GM18858 (cell line): Measurements from ENCODE around the gene KLHL22.
"Not testable (repeated sequence)": the region's sequence is repeated elsewhere in the genome, so short reads cannot be mapped to it uniquely, and the experiment has no call there.

Experiments used
- ATAC-seq: cut with Tn5 transposase; IDR thresholded peaks from one replicate; pipeline ENCODE4 v1.9.1; 2021; ENCODE audit not compliant: unreplicated experiment

The KLHL22 gene

DNA sequence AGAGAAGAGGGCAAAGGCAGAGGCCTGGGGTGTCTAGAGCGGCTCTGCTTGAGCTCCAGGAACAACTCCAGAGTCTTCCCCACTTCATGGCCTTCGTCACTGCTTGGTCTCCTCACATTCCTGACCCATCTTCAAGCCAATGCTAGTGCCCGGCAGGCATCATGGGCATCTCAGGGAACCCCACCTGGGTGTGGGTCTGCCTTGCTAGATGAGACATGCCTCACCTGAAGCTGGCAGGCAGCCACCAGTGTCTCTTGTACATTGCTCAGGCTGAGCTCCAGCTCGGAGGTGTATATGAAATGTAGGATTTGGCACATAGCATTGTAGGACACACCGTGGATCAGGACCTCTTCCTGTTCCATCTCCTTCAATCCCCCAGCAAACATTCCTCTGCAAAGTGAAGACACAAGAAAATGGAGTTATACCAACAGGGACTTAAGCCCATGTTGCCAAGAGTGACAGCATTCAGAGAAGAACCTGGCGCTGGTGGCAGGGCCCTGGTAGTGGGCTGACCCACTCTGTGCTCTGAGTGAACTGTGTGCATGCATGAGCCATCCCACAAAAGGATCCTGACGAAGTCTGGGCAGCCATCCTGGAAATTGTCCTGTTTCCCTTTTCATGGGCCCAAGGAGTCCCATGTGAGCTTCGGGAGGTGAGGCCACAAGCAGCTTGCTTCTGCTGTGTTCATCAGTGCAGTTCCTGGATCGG, 24.3 kb downstream of the KLHL22 start:
- ATAC-seq = no peak

DNA sequence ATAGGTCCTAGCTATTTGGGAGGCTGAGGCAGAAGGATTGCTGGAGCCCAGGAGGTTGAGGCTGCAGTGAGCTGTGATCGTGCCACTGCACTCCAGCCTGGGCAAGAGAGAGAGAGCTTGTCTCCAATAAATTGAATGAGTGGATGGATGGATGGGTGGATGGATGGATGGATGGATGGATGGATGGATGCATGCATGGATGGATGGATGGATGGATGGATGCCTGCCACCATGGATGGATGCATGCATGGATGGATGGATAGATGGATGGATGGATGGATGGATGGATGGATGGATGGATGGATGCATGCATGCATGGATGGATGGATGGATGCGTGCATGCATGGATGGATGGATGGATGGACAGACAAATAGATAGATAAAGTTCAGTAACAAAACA, 25.1 kb downstream of the KLHL22 start:
- not testable (repeated sequence) for ATAC-seq

DNA sequence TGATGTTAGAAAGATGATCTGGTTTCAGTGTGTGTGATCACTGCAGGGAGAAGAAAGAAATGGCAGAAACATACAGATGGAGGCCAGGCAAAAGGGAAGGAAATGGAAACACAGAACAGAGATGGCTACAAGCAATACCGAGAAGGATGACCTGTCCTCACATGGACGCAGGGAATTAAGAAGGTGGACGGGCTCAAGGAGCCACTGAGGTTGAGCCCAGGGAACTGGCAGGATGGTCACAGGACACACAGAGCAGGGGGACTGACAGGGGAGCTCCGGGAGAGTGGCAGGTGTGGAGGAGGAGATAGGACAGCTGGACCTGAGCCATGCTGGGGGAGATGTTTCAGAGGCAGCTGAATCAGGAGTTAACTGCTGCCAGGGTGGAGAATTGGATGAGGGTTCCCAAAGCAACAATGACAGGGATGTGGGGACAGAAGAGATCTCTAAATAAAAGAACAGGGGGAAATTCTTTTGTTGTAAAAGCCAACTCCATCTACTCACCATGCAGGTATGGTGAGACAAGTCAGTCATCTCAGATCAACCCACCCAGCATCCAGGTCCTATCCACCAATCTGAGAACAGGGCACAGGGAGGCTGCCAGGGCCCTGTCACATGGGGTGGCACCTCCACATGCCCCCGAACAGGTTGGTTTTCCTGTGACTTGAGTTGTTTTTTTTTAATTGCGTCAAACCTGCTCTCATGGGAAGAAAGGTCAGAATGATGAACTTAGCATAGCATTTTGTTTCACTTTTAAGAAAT, 26.3 kb downstream of the KLHL22 start:
- ATAC-seq = no peak

DNA sequence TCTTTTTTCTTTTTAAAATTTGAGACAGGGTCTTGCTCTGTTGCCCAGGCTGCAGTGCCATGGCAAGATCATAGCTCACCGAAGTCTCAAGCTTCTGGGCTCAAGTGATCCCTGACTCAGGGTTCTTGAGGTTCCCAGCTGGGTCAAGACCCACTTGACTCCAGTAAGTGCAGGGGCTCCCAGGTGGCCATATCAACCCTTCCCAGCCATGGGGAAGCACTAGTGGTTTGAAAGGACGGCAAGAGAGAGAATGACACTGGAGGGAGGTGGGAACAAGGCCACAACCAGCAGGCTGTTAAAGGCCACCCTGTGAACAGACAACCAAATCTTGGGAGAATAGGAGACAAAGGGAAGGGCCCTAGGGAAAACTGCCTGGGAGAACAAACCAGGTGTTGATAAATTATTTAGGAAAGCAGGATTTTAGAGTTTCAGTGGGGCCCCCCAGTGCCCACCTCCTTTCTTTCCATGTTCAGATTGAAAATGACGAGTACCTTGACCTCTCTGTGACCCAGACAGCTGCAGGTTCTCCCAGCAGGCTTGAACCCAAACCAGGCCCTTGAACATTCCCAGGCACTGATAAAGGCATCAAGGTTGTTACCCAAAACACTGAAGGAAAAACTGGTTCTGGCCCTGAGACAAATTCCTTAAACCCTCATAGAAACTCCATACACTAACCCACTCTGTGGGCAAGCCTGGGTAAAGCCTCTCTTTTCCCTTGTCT, 28.8 kb downstream of the KLHL22 start:
- ATAC-seq = no peak

DNA sequence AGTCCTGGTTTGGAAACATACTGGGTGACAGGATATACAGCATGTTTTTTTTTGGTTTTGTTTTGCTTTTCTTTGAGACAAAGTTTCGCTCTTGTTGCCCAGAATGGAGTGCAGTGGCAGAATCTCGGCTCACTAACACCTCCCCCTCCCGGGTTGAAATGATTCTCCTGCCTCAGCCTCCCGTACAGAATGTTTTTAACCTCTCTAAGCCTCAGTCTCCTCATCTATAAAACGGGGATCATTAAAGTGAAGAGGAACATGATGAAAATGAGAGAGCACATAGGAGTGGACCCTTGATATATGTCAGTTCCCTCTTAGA, 29.9 kb downstream of the KLHL22 start:
- no peak for ATAC-seq

DNA sequence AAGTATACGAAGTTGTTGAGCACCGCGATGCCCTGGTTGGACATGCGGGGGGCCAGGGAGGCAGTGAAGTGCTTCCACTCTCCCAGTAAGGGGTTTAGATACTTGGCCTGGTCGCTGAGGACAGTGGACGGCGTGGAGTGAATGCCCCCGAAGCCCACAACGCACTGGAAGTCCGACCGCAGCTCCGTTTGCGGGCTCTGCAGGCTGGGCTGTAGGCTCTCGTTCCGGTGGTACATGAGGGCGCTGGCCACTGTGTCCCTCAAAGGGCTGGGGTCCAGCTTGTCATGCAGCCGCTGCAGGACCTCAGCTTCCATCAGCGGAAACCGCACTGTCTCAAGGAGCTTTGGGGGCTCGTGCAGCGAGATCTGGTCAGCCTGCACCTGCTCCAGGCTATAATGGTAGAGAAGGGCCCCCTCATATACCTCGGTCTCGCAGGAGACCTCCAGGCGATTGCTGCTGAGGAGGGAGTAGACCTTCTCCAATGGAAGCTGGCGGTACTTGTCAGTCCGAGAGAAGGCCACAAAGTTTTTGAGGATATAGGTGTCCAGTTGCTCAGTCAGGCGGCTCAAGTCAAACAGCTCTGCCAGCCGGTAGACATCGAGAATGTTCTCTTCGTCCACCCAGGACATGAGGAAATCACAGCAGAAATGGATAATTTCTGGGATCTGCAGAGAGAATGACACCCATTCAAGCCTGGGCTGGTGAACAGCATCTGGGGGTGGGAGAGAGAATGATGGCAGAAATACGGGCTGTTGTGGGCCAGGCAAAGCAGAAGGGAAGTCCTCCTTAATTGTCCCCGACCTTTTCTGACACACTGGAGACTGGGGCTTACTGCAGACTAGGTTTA, 30.5 kb downstream of the KLHL22 start:
- no peak for ATAC-seq

DNA sequence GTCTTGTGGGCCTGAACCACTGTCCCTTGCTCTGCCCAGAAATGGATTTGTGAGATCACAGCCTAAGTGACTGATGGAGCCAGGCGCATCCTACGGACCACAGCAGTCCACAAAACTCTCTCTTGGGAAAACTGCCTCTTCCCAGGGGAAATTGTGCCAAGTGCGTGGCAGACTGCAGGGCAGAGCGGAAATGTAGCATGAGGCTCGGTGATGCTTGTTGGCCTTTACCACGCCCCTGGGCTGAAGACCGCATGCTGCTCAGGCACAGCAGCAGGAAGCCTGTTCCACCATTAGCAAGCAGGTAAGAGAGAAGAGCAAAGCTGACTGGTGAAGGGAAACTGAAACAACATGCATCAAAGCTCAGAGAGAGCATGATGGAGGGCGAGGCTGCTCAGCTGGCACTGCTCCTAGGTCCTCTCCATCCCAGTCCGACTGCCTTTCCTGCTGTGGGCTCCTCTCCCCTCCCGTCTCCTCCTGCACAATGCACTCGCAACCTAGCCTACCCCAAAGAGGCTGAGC, 31.4 kb downstream of the KLHL22 start:
- ATAC-seq = no peak

DNA sequence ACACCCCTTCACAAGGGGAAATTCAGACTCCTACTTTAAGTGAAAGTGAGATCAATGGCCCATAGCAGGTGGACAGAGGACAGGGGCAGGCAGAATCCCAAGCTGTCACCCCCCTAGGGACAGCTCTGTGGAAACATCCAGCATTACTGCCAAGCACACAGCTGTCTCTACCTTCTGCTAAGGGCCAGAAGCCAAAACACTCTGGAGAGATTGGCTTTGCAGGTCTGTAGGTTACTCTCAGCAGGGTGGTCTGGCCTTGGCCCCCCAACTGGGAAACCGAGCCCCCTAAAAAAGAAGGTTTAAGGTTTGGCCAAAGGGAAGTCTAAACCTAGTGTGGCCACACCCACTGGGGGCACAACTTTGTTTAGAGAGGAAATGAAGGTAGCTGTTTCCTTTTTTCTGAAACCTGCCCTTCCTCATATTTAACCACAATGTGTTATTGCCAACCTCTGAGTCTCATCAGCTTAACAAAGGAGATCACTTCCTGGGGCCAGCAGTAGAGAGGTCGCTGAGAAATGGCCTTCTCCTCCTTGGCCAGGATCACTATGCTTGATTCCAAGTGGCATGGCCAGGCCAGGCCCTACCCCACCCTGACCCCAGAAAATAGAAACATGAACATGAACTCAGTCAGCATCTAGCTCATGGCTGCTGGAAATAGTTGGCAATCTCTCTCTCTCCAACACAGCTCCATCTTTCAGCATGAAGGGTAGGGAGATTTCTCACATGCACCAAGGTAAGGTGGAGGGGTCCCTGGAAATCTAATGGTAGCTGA, 32.1 kb downstream of the KLHL22 start:
- ATAC-seq = no peak

DNA sequence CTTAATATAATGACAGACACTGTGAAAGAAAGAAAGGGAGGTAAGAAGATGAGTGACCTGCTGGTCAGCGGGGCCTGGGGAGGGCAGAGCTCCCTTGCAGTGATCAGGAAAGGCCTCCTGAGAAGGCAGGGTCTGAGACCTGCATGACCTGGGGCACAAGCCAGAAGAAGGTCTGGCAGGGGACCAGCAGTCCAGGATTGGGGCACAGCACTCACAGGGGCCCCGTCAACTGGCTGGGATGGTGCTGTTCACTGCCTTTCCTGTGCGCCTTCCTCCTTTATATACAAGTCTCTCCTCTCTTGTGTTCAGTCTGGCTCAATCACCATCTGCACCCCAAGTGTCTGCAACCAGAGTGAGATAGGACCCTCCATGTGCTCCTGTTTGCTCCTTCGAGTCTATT, 35.7 kb downstream of the KLHL22 start:
- no peak for ATAC-seq

DNA sequence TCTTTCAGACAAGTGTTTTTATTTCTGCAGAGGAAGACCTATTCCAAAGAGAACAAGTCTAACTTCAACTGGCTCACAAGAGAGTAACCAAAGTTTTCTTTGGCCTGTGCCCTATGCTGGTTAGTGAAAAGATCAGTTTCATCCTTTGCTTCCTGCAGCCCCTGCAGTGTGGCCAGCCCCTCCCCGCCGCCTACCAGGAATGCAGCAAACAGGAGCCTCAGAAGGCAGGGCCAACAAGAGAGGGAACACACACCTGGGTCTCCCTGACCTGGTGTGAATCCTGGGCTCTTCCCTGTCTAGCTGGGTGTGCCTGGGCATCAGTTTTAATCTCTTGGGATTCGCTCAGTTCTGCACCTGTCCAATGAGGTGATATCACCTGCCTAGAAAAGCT, 36.4 kb downstream of the KLHL22 start:
- no peak for ATAC-seq

DNA sequence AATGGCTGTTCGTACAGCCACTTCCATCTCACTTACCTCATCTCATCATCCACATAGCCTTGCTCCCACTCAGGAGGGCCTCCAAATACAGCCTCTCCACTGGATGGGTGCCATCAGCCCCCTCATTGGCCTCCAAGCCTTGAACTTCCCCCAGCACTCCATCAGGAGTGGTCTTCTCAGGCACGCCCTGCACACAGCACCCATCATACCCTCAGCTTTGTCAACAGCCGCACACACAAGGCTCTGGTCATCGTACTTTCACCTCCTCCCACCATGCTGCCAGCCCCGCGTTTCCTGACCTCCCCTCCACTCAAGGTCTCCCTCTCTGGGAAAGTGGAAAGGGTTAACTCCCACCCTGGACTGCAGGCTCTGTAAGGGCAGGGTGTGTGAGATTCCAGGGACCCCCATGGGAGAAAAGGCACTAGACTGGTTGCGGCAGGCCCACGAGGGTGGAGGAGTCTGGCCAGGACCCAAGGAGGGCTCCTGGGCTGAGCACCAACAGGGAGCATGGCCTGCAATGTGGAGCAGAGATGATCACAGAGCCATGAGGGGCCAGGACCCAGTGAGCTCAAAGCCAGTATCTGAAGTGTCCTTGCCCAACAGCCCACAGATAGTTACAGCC, 37.0 kb downstream of the KLHL22 start:
- ATAC-seq = no peak

DNA sequence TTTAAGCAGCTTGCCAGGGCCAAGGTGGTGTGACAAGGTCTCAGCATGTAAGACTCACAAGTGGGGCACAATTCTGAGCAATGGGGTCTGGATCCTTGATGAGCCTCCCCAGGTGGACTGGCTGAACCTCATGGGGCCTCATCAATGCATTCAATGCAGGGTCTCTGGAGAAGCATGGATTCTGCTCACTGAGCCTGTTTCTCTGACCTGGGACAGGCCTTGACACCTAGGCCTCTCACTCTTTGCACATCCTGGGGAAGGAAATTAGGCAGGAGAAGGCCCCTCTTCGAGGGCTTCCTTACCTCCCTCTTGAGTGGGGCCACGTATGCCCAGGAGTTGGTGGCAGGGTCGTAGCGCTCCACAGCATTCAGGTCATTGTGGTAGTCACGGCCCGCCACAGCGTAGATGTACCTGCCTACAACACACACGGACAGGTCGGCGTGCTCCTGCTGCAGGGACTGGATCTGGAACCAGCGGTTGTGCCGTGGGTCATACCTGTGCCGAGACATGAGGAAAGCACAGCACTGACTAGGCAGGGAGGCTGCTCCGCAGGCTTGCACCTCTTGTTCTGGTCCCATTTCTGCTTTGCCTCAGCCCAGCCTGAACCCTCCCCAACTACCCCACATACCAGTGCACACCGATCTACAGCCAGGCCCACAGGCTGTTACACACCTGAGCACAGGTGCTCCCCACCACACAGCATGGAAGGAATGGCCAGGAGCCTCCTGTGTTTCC, 37.9 kb downstream of the KLHL22 start:
- ATAC-seq = no peak

DNA sequence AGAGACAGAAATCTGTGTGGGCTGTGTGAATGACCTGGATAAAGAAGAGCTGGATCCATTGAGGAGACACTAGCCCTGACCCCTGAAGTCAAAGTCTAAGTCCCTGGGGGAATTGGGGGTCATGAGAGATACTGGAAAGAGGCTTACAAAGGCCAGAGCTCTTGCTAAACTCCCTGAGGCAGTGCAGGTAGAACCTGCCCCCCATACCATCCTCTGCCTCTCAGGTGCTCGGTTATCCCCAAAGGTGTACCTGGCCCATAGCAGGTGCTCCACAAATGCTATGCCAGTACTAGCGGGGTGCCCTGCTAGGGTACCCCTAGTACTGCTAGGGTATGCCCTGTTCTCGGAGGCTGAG, 38.9 kb downstream of the KLHL22 start:
- no peak for ATAC-seq

DNA sequence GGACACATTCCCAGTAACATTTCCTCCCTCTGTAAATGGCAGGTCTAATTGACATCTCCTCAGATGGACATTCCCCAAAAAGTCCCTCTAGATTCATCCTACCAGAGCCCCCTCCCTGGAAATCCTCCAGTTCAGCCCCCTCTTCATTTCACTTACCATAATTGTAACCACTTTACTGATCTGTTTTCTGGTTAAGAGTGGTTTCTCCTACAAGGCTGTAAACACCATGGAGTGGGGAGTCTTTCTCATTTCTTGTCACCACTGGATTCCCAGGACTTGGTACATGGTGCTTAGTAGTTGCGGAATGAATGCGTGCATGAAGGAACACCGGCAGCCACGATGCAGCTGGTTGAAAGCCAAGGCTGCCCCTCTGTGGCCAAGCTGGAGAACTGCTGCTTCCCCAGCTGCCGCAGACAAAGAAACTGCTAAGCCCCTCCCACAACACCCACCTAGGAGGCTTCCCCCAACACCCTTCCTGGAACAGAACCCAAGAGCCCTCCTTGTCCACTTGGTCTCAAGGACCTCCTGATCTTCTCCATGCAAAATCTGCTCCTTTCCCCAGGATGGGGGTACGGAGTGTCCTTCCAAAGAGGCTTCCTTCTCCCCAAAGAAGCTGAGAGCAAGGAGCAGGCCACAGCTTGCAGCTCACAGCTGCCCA, 39.4 kb downstream of the KLHL22 start:
- no peak for ATAC-seq

DNA sequence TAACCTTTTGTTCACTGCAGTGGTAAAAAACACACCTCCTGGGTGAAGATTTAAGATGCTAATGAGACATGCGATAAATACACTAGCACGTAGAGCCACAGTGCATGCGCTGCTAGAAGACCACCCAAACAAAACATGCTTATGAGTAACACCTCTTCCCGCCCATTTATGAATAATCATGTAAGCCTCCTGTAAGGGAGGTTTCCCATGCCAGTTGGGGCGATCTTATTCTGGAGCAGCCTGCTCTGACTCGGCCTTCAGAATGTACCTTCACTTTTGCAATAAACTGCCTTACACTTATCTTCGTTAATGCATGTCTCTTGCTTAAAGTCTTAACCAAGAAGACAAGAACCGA, 39.9 kb downstream of the KLHL22 start:
- ATAC-seq = no peak

DNA sequence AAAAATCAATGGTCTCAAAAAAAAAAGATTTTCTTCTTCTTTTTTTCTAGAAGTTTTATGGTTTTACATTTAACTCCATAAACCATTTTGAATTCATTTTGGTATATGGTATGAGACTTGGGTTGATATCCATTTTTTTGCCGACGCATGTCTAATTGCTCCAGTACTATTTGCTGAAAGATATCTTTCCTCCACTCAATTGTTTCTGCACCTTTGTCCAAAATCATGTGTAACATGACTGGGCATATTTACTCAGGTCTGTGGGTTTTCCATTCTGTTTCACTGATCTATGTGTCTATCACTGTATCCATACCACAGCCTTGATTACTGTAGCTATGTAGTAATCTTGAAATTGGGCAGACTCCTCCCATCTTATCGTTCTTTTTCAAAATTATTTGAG, 42.4 kb downstream of the KLHL22 start:
- ATAC-seq = no peak

DNA sequence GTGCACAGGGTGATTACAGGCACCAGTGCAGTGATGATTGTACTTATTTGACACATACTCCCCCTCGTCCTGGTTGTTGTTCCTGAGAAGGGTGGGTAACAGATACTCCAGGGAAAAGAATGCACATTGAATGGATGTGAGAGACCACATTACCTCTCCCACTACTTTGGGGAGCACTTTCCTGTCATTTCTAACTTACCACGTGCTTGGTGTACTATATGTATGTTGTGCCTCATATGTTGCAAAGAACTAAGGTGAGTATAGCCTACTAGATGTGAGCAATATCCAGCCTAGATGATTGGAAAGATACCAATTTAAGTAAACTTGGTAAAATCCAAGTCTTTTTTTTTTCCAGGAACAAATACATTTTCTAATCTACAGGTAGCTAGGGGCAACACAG, 43.7 kb downstream of the KLHL22 start:
- ATAC-seq = no peak

DNA sequence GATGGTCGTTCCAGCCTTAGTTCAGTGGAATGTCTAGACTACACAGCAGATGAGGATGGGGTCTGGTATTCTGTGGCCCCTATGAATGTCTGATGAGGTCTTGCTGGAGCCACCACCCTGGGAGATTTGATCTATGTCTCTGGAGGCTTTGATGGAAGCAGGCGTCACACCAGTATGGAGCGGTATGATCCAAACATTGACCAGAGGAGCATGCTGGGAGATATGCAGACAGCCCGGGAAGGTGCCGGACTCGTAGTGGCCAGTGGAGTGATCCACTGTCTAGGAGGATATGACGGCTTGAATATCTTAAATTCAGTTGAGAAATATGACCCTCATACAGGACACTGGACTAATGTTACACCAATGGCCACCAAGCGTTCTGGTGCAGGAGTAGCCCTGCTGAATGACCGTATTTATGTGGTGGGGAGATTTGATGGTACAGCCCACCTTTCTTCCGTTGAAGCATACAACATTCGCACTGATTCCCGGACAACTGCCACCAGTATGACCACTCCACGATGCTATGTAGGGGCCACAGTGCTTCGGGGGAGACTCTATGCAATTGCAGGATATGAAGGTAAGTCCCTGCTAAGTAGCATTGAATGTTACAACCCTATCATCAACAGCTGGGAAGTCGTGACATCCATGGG, 44.3 kb downstream of the KLHL22 start:
- ATAC-seq = not testable (repeated sequence)
